Caki2 (cell line): ENCODE results near the gene C20orf202. TPM values are rescaled to one million over a fixed set of nuclear protein-coding genes. Genes with fewer than 3 reads are reported as not detected.
"Not testable (repeated sequence)": the region's sequence is repeated elsewhere in the genome, so short reads cannot be mapped to it uniquely, and the experiment has no call there.

Source experiments
- DNase-seq: peaks from one replicate; pipeline ENCODE4 v3.0.0-alpha.2; 2015; ENCODE audit warnings: low read depth
- in situ Hi-C: cut with HindIII; loops from 2 replicates; pipeline ENCODE4 v1.10.0; 2016; ENCODE audit warnings: low sequenced_read_pairs, low pct_unique_long_range_greater_than_20kb, mixed read lengths
- total RNA-seq: library from RNA; depleted of rRNA; stranded (reverse); fragments of >200 nt; shearing (Covaris generic); gene quantifications from 2 replicates; pipeline ENCODE4 v1.2.3, GENCODE V29; 2014; ENCODE audit warnings: low replicate concordance; rRNA removed

C20orf202 gene
- total RNA-seq, 1 experiment from 2014 or later = not detected

DNA sequence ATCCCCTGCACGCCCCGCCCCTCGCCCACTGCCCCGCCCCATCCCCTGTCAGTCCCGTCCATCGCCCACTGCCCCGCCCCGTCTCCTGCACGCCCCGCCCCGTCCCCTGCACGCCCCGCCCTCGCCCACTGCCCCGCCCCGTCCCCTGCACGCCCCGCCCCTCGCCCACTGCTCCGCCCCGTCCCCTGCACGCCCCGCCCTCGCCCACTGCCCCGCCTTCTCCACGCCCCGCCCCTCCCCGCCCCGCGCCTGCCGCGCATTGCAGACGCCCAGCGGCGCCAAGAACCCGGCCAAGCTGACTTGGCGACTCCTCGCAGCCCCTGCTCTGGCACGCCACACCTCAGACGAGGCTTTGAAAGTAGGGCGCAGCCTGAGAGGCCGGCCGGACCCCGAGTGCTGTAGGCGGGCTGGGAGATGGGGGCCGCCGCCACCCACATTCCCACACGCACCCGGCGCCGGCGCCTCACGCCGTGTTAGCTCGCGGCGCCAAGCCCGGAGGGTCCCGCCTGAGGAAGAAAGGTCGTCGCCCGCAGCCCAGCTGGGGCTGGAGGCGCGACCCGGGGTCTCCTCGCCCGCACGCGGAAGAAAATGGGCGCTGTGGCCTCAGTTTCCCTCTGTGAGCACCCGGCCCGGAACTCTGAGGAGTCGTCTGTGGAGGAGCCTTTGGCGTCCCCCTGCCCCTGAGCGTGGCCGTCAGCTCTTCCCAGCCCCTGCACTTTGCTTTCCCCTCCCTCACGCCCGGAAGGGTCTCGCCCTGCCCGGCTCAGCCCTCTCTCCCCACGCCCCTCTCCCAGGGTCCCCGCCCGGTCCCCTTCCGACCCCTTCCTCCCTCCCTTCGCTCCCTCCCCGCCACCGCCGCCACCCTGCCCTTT, 22.8 kb downstream of the C20orf202 start, which contains the start of gene RAD21L1:
TSS of gene RAD21L1 (plus strand) at position 262 of the 872 bp plus-strand sequence. CDS start 2,410 bp downstream, outside the sequence.
- in situ Hi-C loops = no loop called here
- peak; percentile 63 for DNase-seq

DNA sequence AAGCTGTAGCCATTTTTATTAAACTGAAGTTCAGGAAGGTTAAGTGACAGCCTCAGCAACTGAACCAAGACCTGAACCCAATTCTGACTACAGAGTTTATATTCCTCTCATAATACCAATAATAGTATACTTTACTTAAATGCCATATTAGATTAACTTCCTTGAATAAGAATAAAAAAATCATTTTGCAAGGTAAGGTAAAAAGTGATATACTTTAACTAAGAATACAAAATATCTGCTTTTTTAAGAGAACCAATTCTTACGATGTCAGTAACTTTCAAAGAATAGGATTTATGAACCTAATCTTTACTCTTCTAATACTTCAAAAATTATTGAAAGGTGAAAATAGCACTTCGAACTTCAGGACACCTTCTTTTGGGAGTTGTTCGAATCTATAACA, 26.3 kb downstream of the C20orf202 start:
- no peak for DNase-seq
- in situ Hi-C loops = no loop called here

DNA sequence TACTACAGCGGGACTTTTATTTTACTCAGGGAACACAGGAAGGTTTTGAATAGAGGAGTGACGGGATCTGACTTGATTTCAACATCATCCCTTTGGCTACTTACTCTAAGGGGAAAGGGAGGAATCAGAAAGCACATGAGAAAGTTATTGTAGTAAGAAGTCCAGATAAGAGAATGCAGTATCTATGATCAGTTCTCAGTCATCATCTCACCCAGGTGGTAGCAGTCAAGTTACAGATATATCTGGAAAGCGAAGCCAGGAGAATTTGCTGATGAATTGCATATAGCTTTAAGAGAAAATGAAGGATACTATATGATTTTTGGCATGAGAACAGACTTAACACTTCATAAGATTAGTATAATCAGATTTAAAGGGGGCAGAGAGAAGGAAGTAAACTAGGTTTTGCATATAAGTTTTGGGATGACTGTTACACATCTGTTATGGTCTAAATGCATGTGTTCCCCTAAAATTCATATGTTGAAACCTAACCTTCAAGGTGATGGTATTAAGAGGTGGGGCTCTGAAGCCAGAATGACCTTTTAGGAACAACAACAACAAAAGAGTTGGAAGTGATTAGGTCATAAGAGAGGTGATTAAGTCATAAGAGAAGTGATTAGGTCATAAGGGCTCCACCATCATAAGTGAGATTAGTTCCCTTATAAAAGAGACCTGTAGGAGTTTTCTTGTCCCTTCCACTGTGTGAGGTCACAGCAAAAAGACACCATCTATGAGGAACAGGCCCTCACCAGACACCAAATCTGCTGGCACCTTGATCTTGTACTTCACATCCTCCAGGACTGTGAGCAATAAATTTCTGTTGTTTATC, 29.2 kb downstream of the C20orf202 start:
- no peak for DNase-seq
- in situ Hi-C loops = no loop called here

DNA sequence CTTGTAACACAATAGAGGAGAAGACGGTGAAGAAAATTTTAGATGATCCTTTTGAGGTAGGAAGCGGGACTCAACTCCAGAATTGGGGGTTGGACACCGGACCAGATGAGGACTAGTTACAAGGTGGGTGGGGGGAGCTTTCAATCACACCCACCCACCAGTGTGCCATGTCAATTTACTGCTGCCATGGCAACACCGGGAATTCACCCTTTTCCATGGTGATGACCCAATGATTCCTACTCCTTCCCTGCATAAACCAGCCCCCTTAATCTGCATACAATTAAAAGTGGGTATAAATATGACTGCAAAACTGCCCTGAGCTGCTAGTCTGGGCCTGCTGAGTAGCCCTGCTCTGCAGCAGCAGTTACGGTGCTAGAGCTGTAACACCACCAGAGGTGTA, 37.3 kb downstream of the C20orf202 start:
- in situ Hi-C loops = no loop called here

DNA sequence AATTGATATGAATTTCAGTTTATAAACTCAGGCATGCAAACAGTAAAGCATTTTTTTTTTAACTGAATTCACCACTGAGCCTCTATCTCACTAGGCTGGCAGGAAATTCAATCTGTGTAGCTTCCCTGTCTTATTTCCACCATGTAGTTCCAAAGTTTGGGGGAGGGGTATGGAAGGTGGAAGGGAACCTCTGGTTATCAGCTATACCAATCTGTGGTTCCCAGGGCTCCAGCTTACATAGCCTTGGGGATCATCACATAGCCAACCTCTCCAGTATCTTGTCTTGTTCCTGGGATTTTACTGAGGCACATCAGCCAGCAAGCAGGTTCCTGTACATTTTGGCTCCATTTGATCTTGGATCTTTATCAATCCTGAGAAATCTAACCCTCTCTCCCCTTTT, 38.2 kb downstream of the C20orf202 start:
- no peak for DNase-seq
- in situ Hi-C loops = no loop called here

More for the DNA sequence above, 37.3 kb downstream of the C20orf202 start:
- no peak for DNase-seq

DNA sequence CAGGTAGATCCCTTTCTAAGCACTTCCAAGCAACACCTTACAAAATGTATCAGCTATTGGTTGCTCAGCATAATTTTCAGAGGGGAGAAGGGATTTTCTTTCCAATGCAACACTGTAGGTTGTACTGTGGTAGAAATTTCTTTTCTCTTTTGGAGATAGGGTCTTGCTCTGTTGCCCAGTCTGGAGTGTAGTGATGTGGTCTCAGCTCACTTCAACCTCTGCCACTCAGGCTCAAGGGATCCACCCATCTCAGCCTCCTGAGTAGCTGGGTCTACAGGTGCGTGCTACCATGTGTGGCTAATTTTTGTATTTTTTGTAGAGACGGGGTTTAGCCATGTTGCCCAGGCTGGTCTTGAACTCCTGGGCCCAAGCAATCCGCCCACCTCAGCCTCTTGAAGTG, 38.8 kb downstream of the C20orf202 start:
- in situ Hi-C loops = no loop called here

DNA sequence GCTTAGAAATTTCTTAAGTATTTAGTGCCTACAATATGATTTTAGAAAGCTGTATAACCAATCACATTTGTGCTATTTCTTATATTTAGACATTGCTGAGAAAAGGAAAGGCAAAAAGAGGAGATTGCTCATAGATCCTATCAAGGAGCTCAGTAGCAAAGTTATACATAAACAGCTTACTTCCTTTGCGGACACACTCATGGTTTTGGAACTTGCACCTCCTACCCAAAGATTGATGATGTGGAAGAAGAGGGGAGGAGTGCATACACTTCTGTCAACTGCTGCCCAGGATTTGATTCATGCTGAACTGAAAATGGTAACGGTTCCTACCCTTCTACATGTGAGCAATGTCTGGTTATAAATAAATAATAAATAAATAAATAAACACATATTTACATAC, 39.3 kb downstream of the C20orf202 start:
- DNase-seq = peak; percentile 78
- in situ Hi-C loops = no loop called here

More for the DNA sequence above, 38.8 kb downstream of the C20orf202 start:
- DNase-seq = no peak

DNA sequence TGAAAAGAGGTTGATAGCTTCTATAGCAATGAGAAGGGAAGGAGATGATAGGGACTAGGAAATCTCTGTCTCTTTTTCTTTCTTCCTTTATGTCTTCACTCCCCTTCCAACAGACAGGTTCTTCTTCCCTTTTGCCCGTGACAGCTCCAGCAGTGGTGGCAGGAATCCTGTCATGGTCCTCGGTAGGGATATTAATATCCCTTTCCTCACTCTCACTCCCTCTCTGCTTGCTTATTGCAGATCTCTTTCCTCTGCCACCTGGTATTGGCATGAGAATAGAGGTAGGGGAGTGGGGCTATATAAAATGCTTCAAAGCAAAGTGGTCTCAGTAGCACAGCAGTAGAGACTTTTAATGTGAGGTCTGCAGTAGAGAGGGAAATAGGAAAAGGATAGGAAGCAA, 42.3 kb downstream of the C20orf202 start:
- in situ Hi-C loops = no loop called here

DNA sequence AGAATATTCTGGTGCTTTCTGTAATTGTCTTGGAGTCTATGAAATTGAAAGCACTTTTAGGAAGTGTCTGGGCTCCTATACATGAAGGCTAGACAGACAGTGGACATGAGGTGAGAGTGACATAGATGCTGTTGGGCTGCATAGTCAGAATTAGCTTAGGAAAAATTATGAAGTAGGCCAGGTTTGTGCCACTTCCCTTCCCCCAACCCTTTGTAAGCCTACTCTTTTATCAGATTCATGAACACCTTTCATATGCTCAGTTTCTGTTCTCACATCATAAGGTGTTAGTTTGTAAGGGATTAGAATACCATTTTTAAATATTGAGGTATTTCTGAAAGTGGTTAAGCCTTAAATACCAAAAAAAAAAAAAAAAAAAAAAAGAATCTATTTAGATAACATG, 44.4 kb downstream of the C20orf202 start:
- in situ Hi-C loops = no loop called here
- DNase-seq = no peak

More for the DNA sequence above, 42.3 kb downstream of the C20orf202 start:
- no peak for DNase-seq

DNA sequence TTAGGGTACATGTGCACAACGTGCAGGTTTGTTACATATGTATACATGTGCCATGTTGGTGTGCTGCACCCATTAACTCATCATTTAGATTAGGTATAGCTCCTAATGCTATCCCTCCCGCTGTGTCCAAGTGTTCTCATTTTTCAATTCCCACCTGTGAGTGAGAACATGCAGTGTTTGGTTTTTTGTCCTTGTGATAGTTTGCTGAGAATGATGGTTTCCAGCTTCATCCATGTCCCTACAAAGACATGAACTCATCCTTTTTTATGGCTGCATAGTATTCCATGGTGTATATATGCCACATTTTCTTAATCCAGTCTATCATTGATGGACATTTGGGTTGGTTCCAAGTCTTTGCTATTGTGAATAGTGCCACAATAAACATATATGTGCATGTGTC, 47.0 kb downstream of the C20orf202 start:
- in situ Hi-C loops, DNase-seq: not testable (repeated sequence)

DNA sequence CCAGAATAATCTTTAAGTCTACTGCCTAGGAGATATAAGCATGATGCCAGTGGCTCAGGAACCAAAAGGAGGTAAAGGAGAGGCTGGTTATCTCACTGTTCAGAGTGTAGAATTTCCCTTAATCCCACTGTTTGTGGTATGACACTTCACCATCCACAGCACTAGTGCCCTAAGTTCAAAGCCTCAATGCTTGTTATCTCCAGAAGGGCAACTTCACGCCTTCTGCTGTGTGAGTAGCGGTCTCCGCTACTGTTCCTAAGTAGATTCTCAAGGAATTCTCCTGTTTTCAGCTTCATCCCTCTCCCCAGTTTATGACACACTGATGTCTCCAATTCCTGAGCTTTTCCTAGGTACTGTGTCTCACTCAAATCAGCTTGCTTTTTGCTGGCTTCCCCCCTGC, 49.2 kb downstream of the C20orf202 start:
- in situ Hi-C loops = no loop called here

DNA sequence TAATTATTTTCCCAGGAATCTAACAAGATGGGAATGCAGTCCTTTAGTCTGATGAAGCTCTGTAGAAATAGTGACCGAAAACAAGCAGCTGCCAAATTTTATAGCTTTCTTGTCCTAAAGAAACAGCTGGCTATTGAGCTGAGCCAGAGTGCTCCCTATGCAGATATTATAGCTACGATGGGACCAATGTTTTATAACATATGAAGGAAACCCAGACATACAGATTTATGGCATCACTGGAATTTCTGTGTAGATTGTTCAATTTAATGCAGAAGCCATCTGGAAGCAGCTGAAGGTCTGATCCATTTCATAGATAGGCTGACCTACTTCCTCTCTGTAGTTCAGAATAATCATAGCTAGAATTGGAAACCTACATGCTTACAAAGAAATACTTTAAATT, 51.0 kb downstream of the C20orf202 start:
- no peak for DNase-seq
- in situ Hi-C loops = no loop called here

More for the DNA sequence above, 49.2 kb downstream of the C20orf202 start:
- no peak for DNase-seq

DNA sequence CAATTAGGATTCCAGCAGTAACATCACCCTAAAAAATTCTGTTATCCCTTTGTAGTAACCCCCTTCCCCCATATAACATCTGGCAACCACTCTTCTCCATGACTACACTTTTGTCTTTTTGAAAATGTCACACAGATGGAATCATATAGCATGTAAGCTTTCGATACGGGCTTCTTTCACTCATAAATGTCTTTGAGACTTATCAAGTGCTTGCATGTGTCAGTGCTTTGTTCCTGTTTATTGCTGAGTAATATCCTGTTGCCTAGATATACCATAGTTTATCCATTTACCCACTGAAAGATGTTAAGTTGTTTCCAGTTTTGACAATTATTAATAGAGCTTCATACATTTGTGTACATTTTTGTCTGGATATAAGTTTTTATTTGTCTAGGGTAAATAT, 52.4 kb downstream of the C20orf202 start:
- in situ Hi-C loops = no loop called here
- no peak for DNase-seq

Other genes starting within 250 kb of the C20orf202 start
- gene RSPO4, start 201.1 kb upstream of the C20orf202 start, total RNA-seq = not detected in 2 replicates
- 58.2 and 79.3 TPM in 2 replicates for gene PSMF1, start 84.9 kb upstream of the C20orf202 start, total RNA-seq
- gene TMEM74B, start 18.5 kb upstream of the C20orf202 start, total RNA-seq = not detected in 2 replicates
- gene RAD21L1, start 22.6 kb downstream of the C20orf202 start, total RNA-seq = 0.57 and 0.67 TPM in 2 replicates
- 11.1 and 14.5 TPM in 2 replicates for gene SNPH, start 62.8 kb downstream of the C20orf202 start, total RNA-seq
- gene SDCBP2, start 125.7 kb downstream of the C20orf202 start, total RNA-seq = 1.9 and 3.2 TPM in 2 replicates
- 173 and 219 TPM in 2 replicates for gene FKBP1A, start 189.6 kb downstream of the C20orf202 start, total RNA-seq